Smooth muscle cell (in vitro differentiated cells): Measurements from ENCODE around the gene RNF166. TPM values are rescaled to one million over a fixed set of nuclear protein-coding genes. Genes with fewer than 3 reads are reported as not detected.

ENCODE experiments used
- DNase-seq: peaks from one replicate; lab custom pipeline; 2025; ENCODE audit not compliant: unreplicated experiment; lab: John Stamatoyannopoulos, UW
- H2AFZ ChIP-seq: fragments of 200-600 bp; sonication (generic); 2 replicates; pipeline ENCODE4 v1.6.0; 2016; ENCODE audit warnings: antibody characterized with exemption, low read depth, mild to moderate bottlenecking
- H3F3A ChIP-seq: fragments of 200-600 bp; sonication (generic); 2 replicates; pipeline ENCODE4 v1.6.0; 2017; ENCODE audit warnings: antibody characterized with exemption, low read depth
- H3K27ac ChIP-seq: fragments of 200-600 bp; sonication (generic); 2 replicates; pipeline ENCODE4 v1.5.1; 2016; ENCODE audit warnings: low read depth, mild to moderate bottlenecking
- H3K27me3 ChIP-seq: fragments of 200-600 bp; sonication (generic); 2 replicates; pipeline ENCODE4 v1.6.1; 2016; ENCODE audit warnings: low read depth, mild to moderate bottlenecking
- H3K36me3 ChIP-seq: fragments of 200-600 bp; sonication (generic); 2 replicates; pipeline ENCODE4 v1.5.1; 2016; ENCODE audit warnings: low read depth
- H3K4me1 ChIP-seq: fragments of 200-600 bp; sonication (generic); 2 replicates; pipeline ENCODE4 v1.5.1; 2016; ENCODE audit warnings: low read depth
- H3K4me2 ChIP-seq: fragments of 200-600 bp; sonication (generic); 2 replicates; pipeline ENCODE4 v1.6.0; 2016; ENCODE audit warnings: mild to moderate bottlenecking
- H3K4me3 ChIP-seq: fragments of 200-600 bp; sonication (generic); 2 replicates; pipeline ENCODE4 v1.5.1; 2016; ENCODE audit warnings: mild to moderate bottlenecking
- H3K79me2 ChIP-seq: fragments of 200-600 bp; sonication (generic); 2 replicates; pipeline ENCODE4 v1.6.0; 2016; ENCODE audit warnings: low read depth, mild to moderate bottlenecking
- H3K9ac ChIP-seq: fragments of 200-600 bp; sonication (generic); 2 replicates; pipeline ENCODE4 v1.6.0; 2016; ENCODE audit warnings: low read depth
- H3K9me3 ChIP-seq: fragments of 200-600 bp; sonication (generic); replicated peaks from 2 replicates; pipeline ENCODE4 v1.5.1; 2016; ENCODE audit warnings: low read depth
- H4K20me1 ChIP-seq: fragments of 200-600 bp; sonication (generic); 2 replicates; pipeline ENCODE4 v1.6.0; 2016; ENCODE audit warnings: low read depth
- whole genome bisulfite sequencing: methylation state at CpG from one replicate; pipeline ENCODE4 v1.1.7; 2016; ENCODE audit warnings: low lambda C conversion rate; 5-methylcytosine and 5-hydroxymethylcytosine counted together
- polyA plus RNA-seq: library from polyadenylated mRNA; unstranded; fragments of >200 nt; fragmentation: Nextera tagmentation; extraction: Ambion mirVana; gene quantifications from 2 replicates; pipeline ENCODE4 v1.2.1, GENCODE V29; 2016
- total RNA-seq: library from RNA; depleted of rRNA; stranded (reverse); fragments of >200 nt; gene quantifications from 2 replicates; pipeline ENCODE4 v1.2.3, GENCODE V29; 2014
- TF ChIP-seq, protein P1 (sequence below): fragments of 200-600 bp; sonication (generic); IDR thresholded peaks from 2 replicates; pipeline ENCODE4 v1.5.1; 2017; ENCODE audit warnings: borderline replicate concordance, mild to moderate bottlenecking, antibody characterized with exemption; ENCODE audit not compliant: insufficient read depth, poor library complexity, severe bottlenecking

RNF166 gene
- total and polyA plus RNA-seq, 2 experiments from 2014 or later, result 10.1 to 17.3 TPM

DNA sequence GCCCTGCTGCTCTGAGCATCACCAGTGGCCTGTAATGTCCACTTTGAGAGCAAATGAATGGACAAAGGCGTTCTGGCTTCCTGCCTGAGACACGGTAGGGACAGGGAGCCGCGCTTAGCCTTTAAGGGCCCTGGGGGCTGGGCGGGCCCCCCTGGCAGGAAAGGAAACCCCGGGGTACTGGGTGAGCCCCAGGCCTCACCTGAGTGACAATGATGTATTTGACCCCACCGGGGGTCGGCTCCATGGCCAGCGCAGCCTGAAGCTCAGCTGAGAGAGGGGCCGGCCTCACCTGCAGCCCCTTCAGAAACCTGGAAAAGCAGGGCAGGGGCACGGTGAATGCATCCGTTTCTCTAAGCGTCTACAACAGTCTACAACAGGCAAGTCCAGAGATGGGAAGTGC, 53.1 kb downstream of the RNF166 start:
- Histone ChIP-seq H3K4me2 (no peak overlapping the region), H3K79me2 (no peaks in the 10 kb centered on the region), H3K4me3 (no peak overlapping the region), H3F3A (no peaks in the 10 kb centered on the region), H4K20me1 (peaks cover 38% of the 10 kb centered on the region), H3K9ac (no peak overlapping the region), H2AFZ (no peak overlapping the region), H3K27ac (no peak overlapping the region), H3K36me3 (no peaks in the 10 kb centered on the region), H3K9me3 (no peaks in the 10 kb centered on the region), H3K27me3 (no peaks in the 10 kb centered on the region), H3K4me1 (peaks cover 5% of the 10 kb centered on the region)
- TF ChIP-seq, protein P1, sequence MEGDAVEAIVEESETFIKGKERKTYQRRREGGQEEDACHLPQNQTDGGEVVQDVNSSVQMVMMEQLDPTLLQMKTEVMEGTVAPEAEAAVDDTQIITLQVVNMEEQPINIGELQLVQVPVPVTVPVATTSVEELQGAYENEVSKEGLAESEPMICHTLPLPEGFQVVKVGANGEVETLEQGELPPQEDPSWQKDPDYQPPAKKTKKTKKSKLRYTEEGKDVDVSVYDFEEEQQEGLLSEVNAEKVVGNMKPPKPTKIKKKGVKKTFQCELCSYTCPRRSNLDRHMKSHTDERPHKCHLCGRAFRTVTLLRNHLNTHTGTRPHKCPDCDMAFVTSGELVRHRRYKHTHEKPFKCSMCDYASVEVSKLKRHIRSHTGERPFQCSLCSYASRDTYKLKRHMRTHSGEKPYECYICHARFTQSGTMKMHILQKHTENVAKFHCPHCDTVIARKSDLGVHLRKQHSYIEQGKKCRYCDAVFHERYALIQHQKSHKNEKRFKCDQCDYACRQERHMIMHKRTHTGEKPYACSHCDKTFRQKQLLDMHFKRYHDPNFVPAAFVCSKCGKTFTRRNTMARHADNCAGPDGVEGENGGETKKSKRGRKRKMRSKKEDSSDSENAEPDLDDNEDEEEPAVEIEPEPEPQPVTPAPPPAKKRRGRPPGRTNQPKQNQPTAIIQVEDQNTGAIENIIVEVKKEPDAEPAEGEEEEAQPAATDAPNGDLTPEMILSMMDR, result no peak
- WGBS, result 91% methylated on average over 13 of the region's 13 CpGs
- DNase-seq, result no peak

DNA sequence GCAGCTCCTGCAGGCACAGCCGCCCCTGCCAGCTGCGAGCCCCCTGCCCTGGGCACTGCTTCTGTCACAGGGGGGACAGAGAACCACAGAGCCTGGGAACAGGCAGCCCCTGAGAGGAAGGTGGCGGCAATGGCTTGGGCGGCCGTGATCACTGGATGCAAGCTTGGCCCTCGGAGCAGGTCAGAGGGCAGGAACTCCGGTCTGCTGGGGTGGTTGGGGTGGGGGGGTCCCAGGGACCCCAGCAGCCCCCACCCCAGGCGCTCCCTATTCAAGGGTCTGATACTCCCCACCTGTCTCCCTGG, 53.5 kb downstream of the RNF166 start:
- Histone ChIP-seq H3K4me1 (peaks cover 5% of the 10 kb centered on the region), H2AFZ (no peak overlapping the region), H3K36me3 (no peaks in the 10 kb centered on the region), H3K4me3 (no peak overlapping the region), H3K27ac (no peak overlapping the region), H3K79me2 (no peaks in the 10 kb centered on the region), H3K4me2 (no peak overlapping the region), H3K9me3 (no peaks in the 10 kb centered on the region), H4K20me1 (peaks cover 38% of the 10 kb centered on the region), H3F3A (no peaks in the 10 kb centered on the region), H3K9ac (no peak overlapping the region), H3K27me3 (no peaks in the 10 kb centered on the region)
- WGBS, result 93% methylated on average over 4 of the region's 8 CpGs
- DNase-seq, result no peak
- TF ChIP-seq, protein P1, result no peak

DNA sequence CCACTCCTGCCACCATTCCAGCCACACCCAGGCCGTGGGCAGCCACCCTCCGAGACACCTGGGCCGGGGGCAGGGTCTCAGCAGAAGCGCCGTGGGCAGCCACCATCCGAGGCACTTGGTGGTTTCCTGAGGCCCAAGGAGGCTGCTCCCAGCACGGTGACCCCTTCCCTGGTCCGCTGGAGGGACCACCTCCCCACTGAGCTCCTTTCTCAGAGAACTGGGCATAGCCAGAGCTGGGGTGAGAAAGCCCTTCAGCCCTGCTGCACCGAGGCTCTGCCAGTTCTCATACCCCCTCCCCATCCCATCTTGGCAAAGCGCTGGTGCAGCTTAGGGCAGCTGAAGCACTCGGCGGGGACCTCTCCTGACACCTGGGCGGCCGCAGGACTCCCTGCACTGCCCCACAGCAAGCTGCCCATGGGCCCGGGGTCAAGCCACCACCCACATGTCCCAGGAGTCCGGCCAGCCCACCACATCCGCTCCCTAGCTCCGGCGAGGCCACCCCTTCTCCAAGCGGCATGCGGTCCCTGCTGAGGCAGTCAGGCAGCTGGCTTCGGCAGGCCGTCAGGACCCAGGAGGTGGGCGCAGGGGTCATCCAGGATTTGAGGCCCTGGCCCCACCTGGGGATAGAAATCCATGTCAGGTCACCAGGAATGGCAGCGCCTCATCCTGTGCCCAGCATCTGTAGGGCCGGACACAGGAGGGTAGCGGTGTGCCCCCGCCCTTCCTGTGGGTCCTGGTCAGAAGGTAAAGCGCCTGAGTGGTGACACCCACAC, 54.0 kb downstream of the RNF166 start:
- Histone ChIP-seq H3K4me3 (no peak overlapping the region), H3K9me3 (no peaks in the 10 kb centered on the region), H3K4me1 (peaks cover 5% of the 10 kb centered on the region), H3K27ac (peak overlapping the region; percentile 9), H2AFZ (no peak overlapping the region), H3K4me2 (no peak overlapping the region), H3F3A (no peaks in the 10 kb centered on the region), H3K79me2 (no peaks in the 10 kb centered on the region), H3K27me3 (no peaks in the 10 kb centered on the region), H3K36me3 (no peaks in the 10 kb centered on the region), H3K9ac (no peak overlapping the region), H4K20me1 (peaks cover 38% of the 10 kb centered on the region)
- WGBS, result 92% methylated on average over 29 of the region's 29 CpGs
- no peak for DNase-seq
- TF ChIP-seq, protein P1, result no peak
